Natural killer cell (primary cell): ENCODE data around the gene MCM3AP. TPM values are rescaled to one million over a fixed set of nuclear protein-coding genes. Genes with fewer than 3 reads are reported as not detected.

Experiments used
- ATAC-seq, 3 donors: fragments of 150-1000 bp in 2 of 3; fragments of 200-7000 bp in 1 of 3; cut with Tn5 transposase; 1 replicate in 1 of 3; 2 replicates in 2 of 3; pipeline ENCODE4 v1.10.0; 2021; ENCODE audit warnings: mild to moderate bottlenecking in 2 of 3, moderate library complexity in 2 of 3
- DNase-seq, 2 donors: peaks; one replicate each; pipeline versions ENCODE4 v3.0.0 to v3.0.0-alpha.2; 2013 to 2021; ENCODE audit warnings: mixed read lengths in 1 of 2
- H3K27ac ChIP-seq: one replicate; pipeline ENCODE4 v1.5.1; 2013; ENCODE audit warnings: mild to moderate bottlenecking, low read length
- H3K27me3 ChIP-seq: one replicate; pipeline ENCODE4 v1.6.1; 2013; ENCODE audit warnings: low read length; ENCODE audit not compliant: control insufficient read depth, insufficient read depth
- H3K36me3 ChIP-seq: one replicate; pipeline ENCODE4 v1.6.1; 2013; ENCODE audit warnings: low read length; ENCODE audit not compliant: control insufficient read depth, insufficient read depth
- H3K4me1 ChIP-seq: one replicate; pipeline ENCODE4 v1.6.1; 2013; ENCODE audit warnings: low read length; ENCODE audit not compliant: control insufficient read depth, insufficient read depth
- H3K4me3 ChIP-seq: one replicate; pipeline ENCODE4 v1.5.1; 2013; ENCODE audit warnings: low read length
- H3K9me3 ChIP-seq: one replicate; pipeline ENCODE4 v1.6.1; 2013; ENCODE audit warnings: low read length; ENCODE audit not compliant: control insufficient read depth, insufficient read depth
- H3K27ac Mint-ChIP-seq, 2 donors: one replicate each; pipeline ENCODE4 v1.8.0; 2022; ENCODE audit warnings: mild to moderate bottlenecking in 2 of 2, mixed read lengths in 2 of 2, moderate library complexity in 1 of 2
- H3K27me3 Mint-ChIP-seq, 2 donors: one replicate each; pipeline ENCODE4 v1.8.0; 2022; ENCODE audit warnings: low read depth in 2 of 2, mixed read lengths in 2 of 2
- H3K36me3 Mint-ChIP-seq: one replicate; pipeline ENCODE4 v1.8.0; 2022; ENCODE audit warnings: mixed read lengths
- H3K4me1 Mint-ChIP-seq, 2 donors: one replicate each; pipeline ENCODE4 v1.8.0; 2022; ENCODE audit warnings: mixed read lengths in 2 of 2
- H3K4me3 Mint-ChIP-seq: one replicate; pipeline ENCODE4 v1.8.0; 2022; ENCODE audit warnings: mild to moderate bottlenecking, moderate library complexity, mixed read lengths
- H3K9me3 Mint-ChIP-seq, 2 donors: one replicate each; pipeline ENCODE4 v1.8.0; 2022; ENCODE audit warnings: mixed read lengths in 2 of 2
- WGBS: methylation state at CpG from one replicate; pipeline ENCODE4 v1.1.7; 2013; ENCODE audit warnings: missing lambda C conversion rate; ENCODE audit not compliant: insufficient coverage; 5-methylcytosine and 5-hydroxymethylcytosine counted together
- intact Hi-C: fragments of 100-400 bp; cut with micrococcal nuclease; formaldehyde crosslinking; loops from one replicate; pipeline ENCODE4 v1.14.2; 2022
- total RNA-seq, 4 donors: library from RNA; stranded (reverse); fragments of 120-200 nt in 1 of 4; gene quantifications; one replicate each; pipeline versions ENCODE4 v1.2.3 to v1.2.4, GENCODE V29; 2013 to 2022
- TF ChIP-seq, protein P1 (sequence below): fragments of 200-600 bp; IDR thresholded peaks from one replicate; pipeline ENCODE4 v1.8.0; 2022; ENCODE audit warnings: antibody characterized with exemption

The MCM3AP gene
- 100 to 1,000 TPM; 143 to 172 (median 159) TPM for total RNA-seq
- 108 TPM for total RNA-seq (2013)

DNA sequence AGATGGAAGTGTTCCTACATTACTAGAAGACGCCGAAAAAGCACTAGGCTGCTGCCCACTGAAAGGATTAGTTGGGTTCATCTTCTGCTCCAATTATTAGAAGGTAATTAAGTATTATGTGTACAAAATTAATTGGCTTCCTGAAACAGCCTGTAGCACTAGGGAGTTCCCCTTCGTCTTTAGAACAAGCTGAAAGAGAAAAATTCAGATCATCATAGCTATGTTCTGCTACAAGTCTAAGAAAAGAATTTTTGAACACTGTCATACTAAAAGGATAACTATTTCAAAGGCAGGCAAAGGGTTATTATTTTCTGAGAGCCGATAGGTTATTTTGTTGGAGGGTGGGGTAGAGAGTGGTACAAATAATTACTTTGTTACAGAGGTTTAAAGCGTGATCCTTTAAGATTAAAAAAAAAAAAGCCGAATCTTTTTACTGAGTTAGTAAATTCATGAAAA, at the start of gene MCM3AP:
MCM3AP (minus strand) TSS at position 406 of the 456 bp plus-strand sequence; CDS start at position 81, 325 bp downstream.
- peaks cover 32 to 54% of the 10 kb centered on the region in 2 donors for H3K4me1 Mint-ChIP-seq
- no peaks in the 10 kb centered on the region for H3K27me3 Mint-ChIP-seq
- peaks cover 47% of the 10 kb centered on the region for H3K4me1 ChIP-seq
- ATAC-seq (no peak), DNase-seq (no peak)
- H3K27ac ChIP-seq: peak within 1 kb of the TSS; percentile 74
- H3K27ac Mint-ChIP-seq: peak within 1 kb of the TSS; percentile 90 to 92
- H3K4me3 ChIP-seq: peak within 1 kb of the TSS; percentile 76
- peaks cover 23% of the 10 kb centered on the region for H3K36me3 ChIP-seq
- intact Hi-C loops: no loop called here
- H3K27me3 ChIP-seq: no peaks in the 10 kb centered on the region
- H3K4me3 Mint-ChIP-seq: peak within 1 kb of the TSS; percentile 99
- no peaks in the 10 kb centered on the region for H3K9me3 Mint-ChIP-seq
- 28% methylated on average over 6 of the region's 6 CpGs for WGBS
- TF ChIP-seq, protein P1, sequence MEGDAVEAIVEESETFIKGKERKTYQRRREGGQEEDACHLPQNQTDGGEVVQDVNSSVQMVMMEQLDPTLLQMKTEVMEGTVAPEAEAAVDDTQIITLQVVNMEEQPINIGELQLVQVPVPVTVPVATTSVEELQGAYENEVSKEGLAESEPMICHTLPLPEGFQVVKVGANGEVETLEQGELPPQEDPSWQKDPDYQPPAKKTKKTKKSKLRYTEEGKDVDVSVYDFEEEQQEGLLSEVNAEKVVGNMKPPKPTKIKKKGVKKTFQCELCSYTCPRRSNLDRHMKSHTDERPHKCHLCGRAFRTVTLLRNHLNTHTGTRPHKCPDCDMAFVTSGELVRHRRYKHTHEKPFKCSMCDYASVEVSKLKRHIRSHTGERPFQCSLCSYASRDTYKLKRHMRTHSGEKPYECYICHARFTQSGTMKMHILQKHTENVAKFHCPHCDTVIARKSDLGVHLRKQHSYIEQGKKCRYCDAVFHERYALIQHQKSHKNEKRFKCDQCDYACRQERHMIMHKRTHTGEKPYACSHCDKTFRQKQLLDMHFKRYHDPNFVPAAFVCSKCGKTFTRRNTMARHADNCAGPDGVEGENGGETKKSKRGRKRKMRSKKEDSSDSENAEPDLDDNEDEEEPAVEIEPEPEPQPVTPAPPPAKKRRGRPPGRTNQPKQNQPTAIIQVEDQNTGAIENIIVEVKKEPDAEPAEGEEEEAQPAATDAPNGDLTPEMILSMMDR: no peak
- no peaks in the 10 kb centered on the region for H3K9me3 ChIP-seq
- no peaks in the 10 kb centered on the region for H3K36me3 Mint-ChIP-seq

- Mint-ChIP-seq H3K36me3 (peaks cover 10% of the 10 kb centered on the region), H3K9me3 (no peaks in the 10 kb centered on the region), H3K4me1 (peaks cover under 1 to 10% of the 10 kb centered on the region in 2 donors), H3K4me3 (no peak overlapping the region), H3K27me3 (no peaks in the 10 kb centered on the region), H3K27ac (no peak overlapping the region)
- Histone ChIP-seq H3K27me3 (no peaks in the 10 kb centered on the region), H3K9me3 (no peaks in the 10 kb centered on the region), H3K4me1 (no peaks in the 10 kb centered on the region), H3K27ac (no peak overlapping the region), H3K4me3 (no peak overlapping the region), H3K36me3 (peaks cover 30% of the 10 kb centered on the region)
- intact Hi-C loops: no loop called here
- DNase-seq (no peak), ATAC-seq (no peak)
- 92% methylated on average over 12 of the region's 12 CpGs for WGBS
- TF ChIP-seq, protein P1: no peak
Measured at GRCh38 chr21:46334351-46335140, 49.1 kb upstream of the MCM3AP start.

- intact Hi-C loops: loop anchor here (10.0 kb wide), 1 partner anchor 125 kb away; the partner anchor contains the start of gene DIP2A
- WGBS: 100% methylated on average over 2 of the region's 2 CpGs
- ATAC-seq (no peak), DNase-seq (no peak)
- H3K4me3 Mint-ChIP-seq: no peak overlapping the region
- Histone ChIP-seq H3K27ac (no peak overlapping the region), H3K4me1 (peaks cover 6% of the 10 kb centered on the region), H3K27me3 (no peaks in the 10 kb centered on the region), H3K4me3 (no peak overlapping the region), H3K36me3 (peaks cover 15% of the 10 kb centered on the region), H3K9me3 (no peaks in the 10 kb centered on the region)
- H3K4me1 Mint-ChIP-seq: peaks cover 13% of the 10 kb centered on the region in 2 donors
- TF ChIP-seq, protein P1: no peak
- no peaks in the 10 kb centered on the region for H3K27me3 Mint-ChIP-seq
- no peak overlapping the region for H3K27ac Mint-ChIP-seq
- no peaks in the 10 kb centered on the region for H3K9me3 Mint-ChIP-seq
- H3K36me3 Mint-ChIP-seq: no peaks in the 10 kb centered on the region
Measured at GRCh38 chr21:46329796-46330195, 44.4 kb upstream of the MCM3AP start.
